HG03378 (cell line): ENCODE results near the gene MAPK9.
"Not testable (repeated sequence)": the region's sequence is repeated elsewhere in the genome, so short reads cannot be mapped to it uniquely, and the experiment has no call there.

Experiments used
- ATAC-seq: cut with Tn5 transposase; IDR thresholded peaks from one replicate; pipeline ENCODE4 v1.9.1; 2021; ENCODE audit warnings: mild to moderate bottlenecking, moderate library complexity; ENCODE audit not compliant: unreplicated experiment

The MAPK9 gene

GRCh38 chr5:180328296-180329137 is 36.6 kb upstream of the MAPK9 start:
- ATAC-seq, result peak; percentile 55

GRCh38 chr5:180326989-180327565 is 35.2 kb upstream of the MAPK9 start:
- no peak for ATAC-seq

GRCh38 chr5:180324601-180324950 is 32.7 kb upstream of the MAPK9 start:
- no peak for ATAC-seq

- no peak for ATAC-seq
These were observed 32.2 kb upstream of the MAPK9 start for GRCh38 chr5:180323941-180324600.

- no peak for ATAC-seq
These were observed 31.3 kb upstream of the MAPK9 start for GRCh38 chr5:180323160-180323559.

- ATAC-seq, result no peak
These were observed 26.7 kb upstream of the MAPK9 start for GRCh38 chr5:180318456-180319089.

- no peak for ATAC-seq
These were observed 24.7 kb upstream of the MAPK9 start for GRCh38 chr5:180316586-180316985.

- no peak for ATAC-seq
These were observed 23.9 kb upstream of the MAPK9 start for GRCh38 chr5:180315762-180316212.

- ATAC-seq, result no peak
These were observed 22.0 kb upstream of the MAPK9 start for GRCh38 chr5:180313677-180314505.

GRCh38 chr5:180311216-180311615 is 19.3 kb upstream of the MAPK9 start:
- no peak for ATAC-seq

- no peak for ATAC-seq
These were observed 14.9 kb upstream of the MAPK9 start for GRCh38 chr5:180306796-180307195.

- no peak for ATAC-seq
These were observed 13.6 kb upstream of the MAPK9 start for GRCh38 chr5:180305481-180305880.

- ATAC-seq, result no peak
These were observed 12.8 kb upstream of the MAPK9 start for GRCh38 chr5:180304431-180305375.

- ATAC-seq, result no peak
These were observed 12.1 kb upstream of the MAPK9 start for GRCh38 chr5:180304016-180304292.

- ATAC-seq, result no peak
These were observed 11.5 kb upstream of the MAPK9 start for GRCh38 chr5:180303226-180304015.

- no peak for ATAC-seq
These were observed 10.4 kb upstream of the MAPK9 start for GRCh38 chr5:180302256-180302655.

GRCh38 chr5:180301253-180301652 is 9.4 kb upstream of the MAPK9 start:
- no peak for ATAC-seq

GRCh38 chr5:180299526-180299925 is 7.6 kb upstream of the MAPK9 start:
- no peak for ATAC-seq

GRCh38 chr5:180299014-180299413 is 7.1 kb upstream of the MAPK9 start:
- not testable (repeated sequence) for ATAC-seq
